Measurements from ENCODE around the gene NFIA.

- TF ChIP-seq POLR2AphosphoS5 (IDR thresholded peaks at IDR 0.05) (no peak), CTCF (IDR thresholded peaks at IDR 0.05) (no peak)
Observed at GRCh38 chr1:61241411-61241838, 159.1 kb downstream of the NFIA start.
